Measurements from ENCODE around the gene METTL15.
"Not testable (repeated sequence)": the region's sequence is repeated elsewhere in the genome, so short reads cannot be mapped to it uniquely, and the experiment has no call there.

The METTL15 gene

DNA sequence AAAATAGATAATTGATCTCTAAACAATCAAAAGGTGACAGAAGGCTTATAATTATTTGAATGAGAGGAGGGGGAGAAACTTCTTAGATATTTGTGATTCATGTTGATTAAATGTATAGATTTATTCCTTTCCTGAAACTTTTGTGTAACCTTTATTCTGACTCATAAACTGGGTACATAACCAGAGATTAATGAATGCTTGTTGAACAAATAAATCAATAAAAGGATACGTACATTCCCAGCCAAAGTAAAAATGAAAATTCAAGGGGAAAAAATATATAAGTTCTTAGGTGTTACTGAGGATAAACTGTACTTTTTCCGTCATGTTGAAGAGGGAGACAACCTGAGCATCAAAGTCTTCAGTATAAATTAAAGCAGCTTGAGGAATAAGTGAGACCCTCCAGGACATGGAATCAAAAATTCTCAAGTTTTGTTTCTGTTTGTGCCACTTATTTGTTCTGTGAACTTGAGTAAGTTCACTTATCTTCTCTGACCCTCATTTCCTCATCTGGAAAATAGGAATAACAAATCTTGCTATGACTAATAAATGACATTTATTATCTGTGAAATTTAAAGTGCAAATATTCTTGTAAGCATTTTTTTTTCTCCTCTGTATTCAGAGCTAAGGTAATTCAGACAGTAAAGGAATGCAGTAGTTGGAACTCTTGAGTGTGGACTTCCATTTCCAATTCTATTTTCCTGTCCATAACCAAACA, 195.4 kb downstream of the METTL15 start:
- no peak for DNase-seq

DNA sequence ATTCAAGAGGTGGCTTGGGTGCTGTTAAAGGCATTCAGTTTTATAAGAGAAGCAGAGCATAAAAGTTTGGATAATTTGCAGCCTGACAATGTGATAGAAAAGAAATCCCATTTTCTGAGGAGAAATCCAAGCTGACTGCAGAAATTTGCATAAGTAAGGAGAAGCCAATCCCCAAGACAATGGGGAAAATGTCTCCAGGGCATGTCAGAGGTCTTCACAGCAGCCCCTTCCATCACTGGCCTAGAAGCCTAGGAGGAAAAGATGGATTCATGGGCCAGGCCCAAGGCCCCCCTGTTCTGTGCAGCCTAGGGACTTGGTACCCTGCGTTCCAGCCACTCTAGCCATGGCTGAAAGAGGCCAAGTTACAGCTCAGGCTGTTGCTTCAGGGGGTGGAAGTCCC, 207.3 kb downstream of the METTL15 start:
- no peak for DNase-seq

GRCh38 chr11:28318871-28319270, 210.7 kb downstream of the METTL15 start:
- DNase-seq = no peak

- DNase-seq = no peak
These were observed 215.4 kb downstream of the METTL15 start for GRCh38 chr11:28323621-28324020.

GRCh38 chr11:28332393-28332792, 224.2 kb downstream of the METTL15 start:
- peak; percentile 49 for DNase-seq

DNA sequence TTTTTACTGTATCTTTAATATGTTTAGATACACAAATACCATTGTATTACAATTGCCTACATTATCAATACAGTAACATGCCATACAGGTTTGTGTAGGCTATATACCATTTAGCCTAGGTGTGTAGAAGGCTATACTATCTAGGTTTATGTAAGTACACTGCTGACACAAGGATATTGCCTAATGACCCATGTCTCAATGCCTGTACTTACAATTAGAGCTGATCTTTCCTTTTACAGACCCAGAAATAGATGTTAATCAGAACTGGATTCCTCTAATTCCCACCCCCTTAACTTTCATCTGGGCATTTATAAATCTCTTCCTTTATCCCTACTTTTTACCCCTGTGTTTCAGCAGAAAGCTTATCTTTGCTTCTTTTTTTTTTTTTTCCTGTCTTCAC, 229.5 kb downstream of the METTL15 start:
- no peak for DNase-seq

DNA sequence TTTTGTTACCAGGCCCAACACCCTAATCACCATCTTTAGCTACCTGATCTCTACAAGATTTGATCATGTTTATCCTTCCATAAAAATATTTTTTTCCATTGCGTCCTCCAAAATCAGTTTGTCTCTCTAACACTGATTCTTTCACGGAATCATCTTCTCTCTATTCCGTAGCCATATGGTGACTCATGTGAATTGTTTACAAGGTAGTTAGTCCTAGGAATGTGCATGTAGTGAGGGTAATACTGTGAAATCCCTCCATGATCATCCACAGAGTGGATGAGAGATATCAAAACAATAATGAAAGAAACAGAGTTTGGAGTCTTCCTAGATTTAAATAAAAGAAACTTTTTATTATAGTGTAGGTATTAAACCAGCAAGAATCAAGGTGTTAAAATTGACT, 230.2 kb downstream of the METTL15 start:
- no peak for DNase-seq

- peak; percentile 8 for DNase-seq
These were observed 231.3 kb downstream of the METTL15 start for GRCh38 chr11:28339488-28339887.

- peak; percentile 49 for DNase-seq
These were observed 234.5 kb downstream of the METTL15 start for GRCh38 chr11:28342716-28343115.

- DNase-seq = peak; percentile 87
These were observed 235.4 kb downstream of the METTL15 start for GRCh38 chr11:28343304-28344233.

DNA sequence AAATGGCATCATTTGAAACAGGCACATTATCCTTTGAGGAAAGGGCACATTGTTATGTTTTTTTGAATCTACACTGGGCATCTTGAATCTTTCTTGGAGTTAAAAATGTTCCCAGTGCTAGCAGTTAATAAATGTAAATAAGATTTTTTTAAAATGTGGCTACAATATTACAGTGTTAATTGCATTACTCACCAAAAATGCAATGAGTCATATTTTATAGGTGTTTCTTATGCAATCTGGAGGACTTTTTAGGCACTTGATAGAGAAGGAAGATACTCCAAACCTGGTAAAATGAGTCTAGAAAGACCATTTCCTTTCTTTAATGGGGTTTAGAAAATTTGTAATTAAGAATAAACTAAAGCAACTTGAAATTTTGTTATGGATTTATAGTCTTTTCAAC, 238.0 kb downstream of the METTL15 start:
- DNase-seq = no peak

- no peak for DNase-seq
These were observed 238.5 kb downstream of the METTL15 start for GRCh38 chr11:28346721-28347120.

GRCh38 chr11:28347371-28347770, 239.2 kb downstream of the METTL15 start:
- no peak for DNase-seq

DNA sequence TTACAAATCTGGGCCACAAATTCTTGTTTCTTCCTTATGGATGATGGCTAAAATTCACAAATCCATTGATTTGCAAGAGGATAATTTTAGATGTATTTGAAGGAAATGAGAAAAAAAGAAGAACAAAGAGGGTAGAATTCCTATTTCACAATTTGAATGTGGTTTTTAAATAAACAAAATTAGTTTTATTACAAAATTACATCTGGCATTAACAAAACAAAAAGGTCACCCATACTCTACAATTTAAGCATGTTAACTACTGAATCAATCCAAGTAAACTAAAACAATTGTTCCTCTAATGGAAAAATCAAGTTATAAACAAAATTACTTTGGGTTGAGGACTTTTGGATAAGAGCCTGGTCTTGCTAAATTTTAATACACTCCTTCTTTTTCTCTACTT, 242.0 kb downstream of the METTL15 start:
- DNase-seq = no peak

DNA sequence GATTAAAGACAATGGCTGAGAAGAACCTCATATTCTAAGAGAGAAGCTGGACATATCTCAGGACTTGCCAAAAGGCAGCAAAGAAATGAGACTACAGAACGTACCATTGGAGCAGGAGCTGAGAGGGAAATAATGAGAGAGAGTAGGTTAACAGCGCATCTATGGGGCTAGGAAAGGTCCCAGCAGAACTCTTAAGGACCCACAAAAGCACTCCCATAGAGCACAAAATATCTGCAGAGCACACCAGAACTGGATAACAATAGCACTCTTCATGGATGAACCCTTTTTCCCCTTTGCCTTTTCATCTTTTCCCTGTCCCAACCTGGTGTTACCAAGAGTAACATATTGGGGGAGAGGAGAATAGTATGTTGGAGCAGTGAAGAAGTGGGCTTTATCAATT, 245.8 kb downstream of the METTL15 start:
- no peak for DNase-seq

GRCh38 chr11:28366549-28367346, 258.6 kb downstream of the METTL15 start:
- DNase-seq = no peak

DNA sequence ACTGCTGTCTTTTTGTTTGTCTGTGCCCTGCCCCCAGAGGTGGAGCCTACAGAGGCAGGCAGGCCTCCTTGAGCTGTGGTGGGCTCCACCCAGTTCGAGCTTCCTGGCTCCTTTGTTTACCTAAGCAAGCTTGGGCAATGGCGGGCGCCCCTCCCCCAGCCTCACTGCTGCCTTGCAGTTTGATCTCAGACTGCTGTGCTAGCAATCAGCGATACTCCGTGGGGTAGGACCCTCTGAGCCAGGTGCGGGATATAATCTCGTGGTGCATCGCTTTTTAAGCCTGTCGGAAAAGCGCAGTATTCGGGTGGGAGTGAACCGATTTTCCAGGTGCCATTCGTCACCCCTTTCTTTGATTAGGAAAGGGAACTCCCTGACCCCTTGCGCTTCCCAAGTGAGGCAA, 269.9 kb downstream of the METTL15 start:
- DNase-seq = not testable (repeated sequence)

Measured in OCI-M1 (cell line).